Endodermal cell (in vitro differentiated cells): Measurements from ENCODE around the gene FLAD1. TPM values are rescaled to one million over a fixed set of nuclear protein-coding genes. Genes with fewer than 3 reads are reported as not detected.

Experiments
- DNase-seq: peaks from one replicate; pipeline ENCODE4 v3.0.0-alpha.2; 2017
- H3K27ac ChIP-seq: 2 replicates; pipeline ENCODE4 v1.5.1; 2013; ENCODE audit warnings: mild to moderate bottlenecking, low read depth, low read length, moderate library complexity
- H3K27me3 ChIP-seq: 2 replicates; pipeline ENCODE4 v1.6.1; 2013; ENCODE audit warnings: mild to moderate bottlenecking, low read length, moderate library complexity; ENCODE audit not compliant: insufficient read depth, control insufficient read depth, poor library complexity, severe bottlenecking
- H3K36me3 ChIP-seq: 2 replicates; pipeline ENCODE4 v1.7.0; 2013; ENCODE audit warnings: mild to moderate bottlenecking, low read length, moderate library complexity; ENCODE audit not compliant: control insufficient read depth, insufficient read depth
- H3K4me1 ChIP-seq: one replicate; pipeline ENCODE4 v1.7.0; 2013; ENCODE audit warnings: low read length; ENCODE audit not compliant: control insufficient read depth, insufficient read depth
- H3K4me3 ChIP-seq: 2 replicates; pipeline ENCODE4 v1.5.1; 2013; ENCODE audit warnings: mild to moderate bottlenecking, low read length, moderate library complexity
- H3K9ac ChIP-seq: 2 replicates; pipeline ENCODE4 v1.6.1; 2013; ENCODE audit warnings: mild to moderate bottlenecking, low read length, moderate library complexity; ENCODE audit not compliant: poor library complexity, severe bottlenecking; ENCODE audit errors: extremely low read depth
- H3K9me3 ChIP-seq: 2 replicates; pipeline ENCODE4 v1.6.1; 2013; ENCODE audit warnings: mild to moderate bottlenecking, low read length, moderate library complexity; ENCODE audit not compliant: control insufficient read depth
- H3K27ac Mint-ChIP-seq: 2 replicates; pipeline ENCODE4 v1.8.0; 2020; ENCODE audit warnings: mixed read lengths
- H3K27me3 Mint-ChIP-seq: 2 replicates; pipeline ENCODE4 v1.8.0; 2021; ENCODE audit warnings: mild to moderate bottlenecking, mixed read lengths; ENCODE audit not compliant: insufficient read depth
- H3K36me3 Mint-ChIP-seq: 2 replicates; pipeline ENCODE4 v1.8.0; 2020; ENCODE audit warnings: low read depth, mixed read lengths
- H3K4me1 Mint-ChIP-seq: 2 replicates; pipeline ENCODE4 v1.8.0; 2020; ENCODE audit warnings: mixed read lengths
- H3K4me3 Mint-ChIP-seq: 2 replicates; pipeline ENCODE4 v1.8.0; 2020; ENCODE audit warnings: mild to moderate bottlenecking, moderate library complexity, mixed read lengths
- H3K9me3 Mint-ChIP-seq: 2 replicates; pipeline ENCODE4 v1.8.0; 2020; ENCODE audit warnings: mild to moderate bottlenecking, mixed read lengths
- CTCF ChIP-seq: fragments of 200-600 bp; sonication (generic); conservative IDR thresholded peaks from 2 replicates; pipeline ENCODE4 v1.5.0; 2021; ENCODE audit warnings: antibody characterized with exemption, mild to moderate bottlenecking
- WGBS, 2 experiments: methylation state at CpG; one replicate each; pipeline versions ENCODE4 v1.1.5 to v1.1.7; 2013; ENCODE audit warnings: missing lambda C conversion rate in 2 of 2, mixed read lengths in 1 of 2; ENCODE audit not compliant: insufficient coverage in 1 of 2, insufficient read length in 1 of 2; 5-methylcytosine and 5-hydroxymethylcytosine counted together
- total RNA-seq, 2 donors: library from RNA; stranded (reverse); fragmentation: NEBNext Ultra II Directional in 1 of 2; extraction: Animal tissue kit (Norgen Biotek cat#: 25700) in 1 of 2; gene quantifications; 2 replicates in 1 of 2; 3 replicates in 1 of 2; pipeline ENCODE4 v1.2.1, GENCODE V29; 2021

The FLAD1 gene
- total RNA-seq, 2 donors from 2014 or later, result 61.9 to 65.0 TPM

DNA sequence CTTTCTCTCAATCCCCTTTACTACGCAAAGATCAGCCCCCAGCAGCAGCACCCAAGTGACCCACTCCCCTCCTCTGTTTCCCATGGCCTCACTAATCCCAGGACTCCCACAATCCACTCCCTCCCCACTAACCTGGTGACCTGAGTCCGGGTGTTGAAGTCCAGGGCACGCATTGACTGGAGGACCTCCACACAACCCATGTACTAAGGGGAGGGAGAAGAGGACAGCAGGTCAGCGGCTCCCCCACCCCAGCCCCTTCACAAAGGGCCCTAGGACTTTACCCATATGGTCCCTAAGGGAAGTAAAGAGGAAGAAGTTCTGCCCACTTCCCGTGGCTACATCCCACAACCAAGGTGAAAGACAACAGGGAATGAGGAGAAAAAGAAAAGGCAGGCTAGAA is 13.9 kb upstream of the FLAD1 start:
- Histone ChIP-seq H3K9ac (peak overlapping the region; percentile 39), H3K27ac (peak overlapping the region; percentile 11), H3K27me3 (no peaks in the 10 kb centered on the region), H3K9me3 (no peaks in the 10 kb centered on the region), H3K4me3 (peak overlapping the region; percentile 91), H3K4me1 (peaks cover 3% of the 10 kb centered on the region), H3K36me3 (peaks cover 43% of the 10 kb centered on the region)
- Mint-ChIP-seq H3K36me3 (peaks cover 44% of the 10 kb centered on the region), H3K27me3 (no peaks in the 10 kb centered on the region), H3K27ac (peak overlapping the region; percentile 85), H3K9me3 (no peaks in the 10 kb centered on the region), H3K4me3 (no peak overlapping the region), H3K4me1 (peaks cover 37% of the 10 kb centered on the region)
- no peak for DNase-seq
- no peak for TF ChIP-seq CTCF
- whole genome bisulfite sequencing, 2 experiments, result 0 to 14% methylated on average over 1 to 4 of the region's 5 CpGs

DNA sequence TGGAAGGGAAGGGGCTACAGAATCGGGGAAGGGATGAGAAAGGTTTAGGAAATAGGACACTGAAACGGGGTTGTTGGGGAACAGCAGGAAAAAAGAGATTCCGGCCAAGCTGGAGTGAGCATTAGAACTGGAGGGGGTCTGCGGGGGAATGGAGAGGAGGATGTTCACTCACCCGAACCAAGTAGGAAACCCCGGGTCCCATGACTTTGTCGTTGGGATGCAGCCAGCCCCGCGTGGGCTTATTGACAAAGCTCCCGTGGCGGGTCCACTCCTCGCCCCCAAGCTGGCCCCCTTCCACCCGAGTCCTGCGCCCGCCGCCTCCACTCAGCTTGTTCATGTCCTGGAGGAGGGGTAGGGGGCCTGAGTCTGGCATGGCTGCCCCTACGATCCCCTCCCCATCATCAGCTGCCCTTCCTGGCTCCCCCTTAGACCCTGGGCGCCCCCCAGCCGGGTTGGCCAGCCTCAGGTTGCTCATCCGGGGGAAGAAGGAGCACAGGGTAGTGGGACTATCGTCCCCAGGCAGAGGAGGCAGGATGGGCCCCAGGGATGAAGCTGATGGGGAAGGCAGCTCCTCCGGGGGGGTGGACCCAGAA is 13.2 kb upstream of the FLAD1 start:
- H3K36me3 Mint-ChIP-seq, result peaks cover 39% of the 10 kb centered on the region
- H3K9ac ChIP-seq, result peak overlapping the region; percentile 39
- no peaks in the 10 kb centered on the region for H3K9me3 ChIP-seq
- 0 to 10% methylated on average over 6 to 22 of the region's 22 CpGs for WGBS, 2 experiments
- H3K9me3 Mint-ChIP-seq, result no peaks in the 10 kb centered on the region
- no peaks in the 10 kb centered on the region for H3K27me3 ChIP-seq
- no peak for TF ChIP-seq CTCF
- H3K27ac Mint-ChIP-seq, result peak overlapping the region; percentile 85
- H3K4me3 Mint-ChIP-seq, result no peak overlapping the region
- peaks cover 3% of the 10 kb centered on the region for H3K4me1 ChIP-seq
- peaks cover 36% of the 10 kb centered on the region for H3K36me3 ChIP-seq
- H3K4me1 Mint-ChIP-seq, result peaks cover 37% of the 10 kb centered on the region
- H3K27ac ChIP-seq, result no peak overlapping the region
- H3K27me3 Mint-ChIP-seq, result no peaks in the 10 kb centered on the region
- no peak for DNase-seq
- peak overlapping the region; percentile 91 for H3K4me3 ChIP-seq

GRCh38 chr1:154970631-154971340 is 12.4 kb upstream of the FLAD1 start, which contains the start of gene SHC1:
TSS of gene SHC1 (minus strand) at chr1:154970747. CDS start at chr1:154970526, 221 bp downstream.
- no peaks in the 10 kb centered on the region for H3K27me3 Mint-ChIP-seq
- Histone ChIP-seq H3K4me1 (peaks cover 3% of the 10 kb centered on the region), H3K9me3 (no peaks in the 10 kb centered on the region), H3K27me3 (no peaks in the 10 kb centered on the region), H3K4me3 (peak within 1 kb of the TSS; percentile 91), H3K9ac (peak within 1 kb of the TSS; percentile 96), H3K27ac (peak within 1 kb of the TSS; percentile 89), H3K36me3 (peaks cover 29% of the 10 kb centered on the region)
- peak; percentile 97 for DNase-seq
- no peak within 1 kb of the TSS for H3K4me3 Mint-ChIP-seq
- peak within 1 kb of the TSS; percentile 99 for H3K27ac Mint-ChIP-seq
- peaks cover 37% of the 10 kb centered on the region for H3K4me1 Mint-ChIP-seq
- no peak for TF ChIP-seq CTCF
- 5 to 7% methylated on average over 9 to 15 of the region's 15 CpGs for WGBS, 2 experiments
- peaks cover 32% of the 10 kb centered on the region for H3K36me3 Mint-ChIP-seq
- H3K9me3 Mint-ChIP-seq, result no peaks in the 10 kb centered on the region
